Measurements from ENCODE around the gene RASSF4. TPM values are rescaled to one million over a fixed set of nuclear protein-coding genes. Genes with fewer than 3 reads are reported as not detected.

The RASSF4 gene
- total RNA-seq, 3 donors from 2014 or later: 18.7 to 364 (median 41.1) TPM

GRCh38 chr10:44993922-44994751 is 34.5 kb downstream of the RASSF4 start:
- peaks cover 4 to 12% of the 10 kb centered on the region in 2 donors for H3K4me1 ChIP-seq
- no peaks in the 10 kb centered on the region for H3K27me3 ChIP-seq
- H3K36me3 ChIP-seq: no peaks in the 10 kb centered on the region
- H3K4me3 ChIP-seq: no peak overlapping the region
- intact Hi-C loops (cut with DNase I; ENCODE audit: low total_unique reads): no loop called here
- DNase-seq (ENCODE audit: low spot score in 2 of 2): no peak
- no peak for TF ChIP-seq POLR2A (IDR thresholded peaks at IDR 0.05)
- TF ChIP-seq CTCF (IDR thresholded peaks at IDR 0.05): no peak
- no peak for TF ChIP-seq POLR2AphosphoS5 (IDR thresholded peaks at IDR 0.05)
- no peaks in the 10 kb centered on the region for H3K9me3 ChIP-seq
- peak overlapping the region; percentile 90 to 99 for H3K27ac ChIP-seq

GRCh38 chr10:44994752-44995530 is 35.3 kb downstream of the RASSF4 start:
- no peaks in the 10 kb centered on the region for H3K27me3 ChIP-seq
- no peak for DNase-seq (ENCODE audit: low spot score in 2 of 2)
- intact Hi-C loops (cut with DNase I; ENCODE audit: low total_unique reads): no loop called here
- peak overlapping the region; percentile 90 to 99 for H3K27ac ChIP-seq
- TF ChIP-seq POLR2A (IDR thresholded peaks at IDR 0.05) (no peak), CTCF (IDR thresholded peaks at IDR 0.05) (no peak), POLR2AphosphoS5 (IDR thresholded peaks at IDR 0.05) (no peak)
- no peak overlapping the region for H3K4me3 ChIP-seq
- H3K36me3 ChIP-seq: no peaks in the 10 kb centered on the region
- H3K9me3 ChIP-seq: no peaks in the 10 kb centered on the region
- H3K4me1 ChIP-seq: peaks cover 4 to 12% of the 10 kb centered on the region in 2 donors

GRCh38 chr10:44995581-44995913 is 35.9 kb downstream of the RASSF4 start:
- intact Hi-C loops (cut with DNase I; ENCODE audit: low total_unique reads): no loop called here
- no peaks in the 10 kb centered on the region for H3K27me3 ChIP-seq
- peaks cover 4 to 12% of the 10 kb centered on the region in 2 donors for H3K4me1 ChIP-seq
- no peaks in the 10 kb centered on the region for H3K9me3 ChIP-seq
- peak overlapping the region in 1 of 3 donors; percentile 20 for H3K4me3 ChIP-seq
- H3K27ac ChIP-seq: peak overlapping the region; percentile 90 to 99
- no peaks in the 10 kb centered on the region for H3K36me3 ChIP-seq
- TF ChIP-seq POLR2AphosphoS5 (IDR thresholded peaks at IDR 0.05): no peak
- no peak for TF ChIP-seq POLR2A (IDR thresholded peaks at IDR 0.05)
- no peak for TF ChIP-seq CTCF (IDR thresholded peaks at IDR 0.05)
- no peak for DNase-seq (ENCODE audit: low spot score in 2 of 2)

GRCh38 chr10:44995914-44996669 is 36.5 kb downstream of the RASSF4 start:
- DNase-seq (ENCODE audit: low spot score in 2 of 2): no peak
- TF ChIP-seq POLR2AphosphoS5 (IDR thresholded peaks at IDR 0.05) (peak; percentile 58 to 88 (median 76)), POLR2A (IDR thresholded peaks at IDR 0.05) (no peak)
- H3K27ac ChIP-seq: peak overlapping the region; percentile 90 to 99
- H3K4me1 ChIP-seq: peaks cover 4 to 12% of the 10 kb centered on the region in 2 donors
- H3K36me3 ChIP-seq: no peaks in the 10 kb centered on the region
- intact Hi-C loops (cut with DNase I; ENCODE audit: low total_unique reads): no loop called here
- peak overlapping the region in 1 of 3 donors; percentile 40 for H3K4me3 ChIP-seq
- H3K9me3 ChIP-seq: no peaks in the 10 kb centered on the region
- no peaks in the 10 kb centered on the region for H3K27me3 ChIP-seq

- no peaks in the 10 kb centered on the region for H3K9me3 ChIP-seq
- no peak for DNase-seq (ENCODE audit: low spot score in 2 of 2)
- H3K4me1 ChIP-seq: peaks cover 4 to 12% of the 10 kb centered on the region in 2 donors
- H3K36me3 ChIP-seq: no peaks in the 10 kb centered on the region
- H3K27me3 ChIP-seq: no peaks in the 10 kb centered on the region
- peak overlapping the region in 1 of 3 donors; percentile 40 for H3K4me3 ChIP-seq
- intact Hi-C loops (cut with DNase I; ENCODE audit: low total_unique reads): no loop called here
- peak overlapping the region; percentile 90 to 99 for H3K27ac ChIP-seq
- TF ChIP-seq CTCF (IDR thresholded peaks at IDR 0.05) (no peak), POLR2AphosphoS5 (IDR thresholded peaks at IDR 0.05) (no peak), POLR2A (IDR thresholded peaks at IDR 0.05) (no peak)
These were observed 37.6 kb downstream of the RASSF4 start for GRCh38 chr10:44997105-44997748.

All from breast epithelium (tissue), 4 donors.